Stimulated activated CD4-positive, alpha-beta T cell treated with anti-CD3 and anti-CD28 coated beads, Interleukin-1b, Interleukin-23, amount 100 ng/mL, for 24 hours (primary cell): ENCODE results near the gene WDFY4.

Experiments
- DNase-seq, 4 experiments: peaks; one replicate each; pipeline ENCODE4 v3.0.0-alpha.2; 2020; ENCODE audit warnings: low read depth in 4 of 4, low spot score in 1 of 4

The WDFY4 gene

DNA sequence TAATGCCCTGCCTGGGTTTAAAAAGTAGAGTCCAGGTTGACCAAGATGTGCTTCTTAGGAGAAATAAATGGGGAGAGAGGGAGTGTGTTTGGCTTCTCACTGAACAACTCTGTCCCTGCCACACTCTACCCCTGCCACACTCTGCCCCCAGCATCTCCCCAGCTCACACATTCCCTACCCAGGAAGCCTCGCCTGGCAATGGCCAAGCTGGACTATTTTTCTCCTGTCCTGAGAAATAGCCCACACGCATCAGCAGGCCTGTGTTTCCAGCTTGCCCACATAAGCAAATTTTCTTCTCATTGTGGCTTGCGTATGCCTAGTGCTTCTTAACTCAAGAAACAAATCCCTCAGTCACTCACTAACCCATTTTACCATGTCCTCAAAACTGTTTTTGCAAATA is 253.1 kb downstream of the WDFY4 start:
- DNase-seq, result no peak

DNA sequence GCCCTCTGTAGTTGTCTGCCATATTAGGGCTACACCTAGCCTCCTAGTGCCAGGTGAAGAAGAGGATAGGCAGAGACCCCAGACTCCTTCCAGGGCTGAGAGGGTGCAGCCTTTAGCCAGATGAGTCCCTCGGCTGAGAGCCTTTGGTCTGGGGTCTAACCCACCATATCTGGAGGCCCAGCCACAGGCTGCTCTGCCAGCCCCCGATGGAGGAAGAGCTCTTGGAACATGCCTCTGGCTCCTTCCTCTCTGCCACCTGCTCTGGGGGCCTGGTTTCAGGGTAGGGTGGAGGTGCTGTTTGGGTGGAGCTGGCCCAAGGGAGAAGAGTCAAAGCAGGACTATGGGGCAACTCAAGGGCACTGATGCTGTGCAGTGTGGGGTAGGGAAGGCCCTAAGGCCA is 253.6 kb downstream of the WDFY4 start:
- no peak for DNase-seq

DNA sequence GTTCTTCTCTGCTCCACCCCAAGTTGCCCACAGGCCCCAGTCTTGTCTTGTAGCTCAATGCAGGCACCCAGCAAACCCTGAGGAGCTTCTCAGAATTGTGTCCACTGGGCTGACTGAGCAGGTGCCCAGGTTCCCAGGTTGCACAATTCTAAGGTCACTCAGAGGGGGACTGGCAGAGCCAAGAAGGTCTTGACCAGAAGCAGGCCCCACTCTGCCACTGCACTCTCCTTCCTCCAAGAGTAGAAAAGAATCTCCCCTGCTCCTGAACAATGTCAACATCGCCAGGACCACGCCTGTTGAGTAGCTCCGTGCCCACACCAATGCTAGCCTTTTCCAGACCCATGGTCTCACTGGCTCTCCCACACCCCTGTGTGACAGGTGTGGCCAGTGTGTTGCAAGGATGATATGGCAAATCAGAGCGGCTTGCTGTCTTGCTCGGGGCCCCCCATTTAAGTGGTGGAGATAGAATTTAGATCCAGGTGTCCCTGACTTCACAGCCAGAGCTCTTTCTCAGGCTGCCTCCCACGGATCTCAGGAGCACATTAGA is 254.4 kb downstream of the WDFY4 start:
- no peak for DNase-seq

DNA sequence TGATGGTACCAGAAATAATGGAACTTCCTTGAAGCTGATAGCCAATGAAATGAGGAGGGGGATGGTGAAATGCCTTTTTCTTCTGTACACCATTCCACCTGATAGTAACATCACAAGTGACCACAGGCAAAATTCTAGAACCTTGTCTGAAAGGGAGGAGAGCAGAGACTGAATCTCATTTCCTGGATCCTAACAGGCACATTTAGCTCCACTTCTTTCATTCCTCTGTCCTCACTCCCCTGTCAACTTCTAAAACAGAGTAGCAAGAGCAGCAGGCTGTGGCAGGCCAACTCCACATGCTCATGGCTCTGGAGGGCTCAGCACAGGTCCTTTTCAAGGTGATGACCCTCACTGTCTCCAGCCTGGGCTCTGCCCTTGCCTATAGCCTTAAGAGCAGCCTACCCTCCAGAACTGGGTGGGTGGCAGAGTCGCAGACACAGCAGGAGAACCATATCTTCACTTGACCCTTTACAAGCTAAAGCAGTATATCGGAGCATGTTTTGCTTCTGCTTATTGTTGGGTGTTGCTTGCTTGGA is 255.2 kb downstream of the WDFY4 start, which contains the start of gene LRRC18:
Gene LRRC18 (minus strand): TSS at position 51 of the 536 bp plus-strand sequence. CDS start 25,685 bp downstream, outside the sequence.
- no peak for DNase-seq

DNA sequence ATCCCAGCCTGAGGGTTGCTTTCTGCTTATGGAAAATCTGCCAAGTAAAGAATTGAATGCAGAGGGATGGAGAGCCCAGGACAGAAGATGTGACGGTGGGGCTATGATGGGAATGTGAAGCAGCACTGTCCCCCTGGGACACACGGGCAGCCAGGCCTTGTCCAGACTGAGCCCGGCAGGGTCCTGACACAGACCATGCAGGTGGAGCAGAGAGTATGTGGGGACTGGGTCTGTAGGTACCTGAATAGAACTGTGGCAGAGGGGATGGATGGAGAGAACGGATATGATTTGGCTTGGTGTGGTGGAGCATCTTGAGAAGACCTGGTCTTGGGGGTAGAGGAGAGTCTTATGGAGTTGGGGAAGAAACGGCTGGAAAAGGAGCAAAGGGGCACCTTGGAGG is 255.7 kb downstream of the WDFY4 start:
- no peak for DNase-seq

DNA sequence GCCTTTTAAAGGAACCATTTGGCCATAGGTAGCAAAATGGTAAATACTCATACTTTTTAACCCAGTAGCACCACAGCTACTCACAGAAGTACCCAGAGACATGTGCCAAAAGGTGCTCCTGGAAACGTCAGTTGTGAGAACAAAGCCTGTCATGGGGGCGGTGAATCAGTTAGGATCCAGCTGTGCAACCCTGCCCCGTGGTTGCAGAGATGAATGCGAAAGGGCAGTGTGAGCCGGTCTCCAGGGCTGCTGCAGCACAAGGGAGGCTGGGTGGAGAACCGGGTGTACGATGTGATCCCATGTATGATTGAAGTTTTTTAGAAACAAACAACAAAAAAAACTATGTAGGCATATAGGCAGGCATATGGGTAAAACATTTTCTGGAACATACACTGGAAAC is 256.3 kb downstream of the WDFY4 start:
- DNase-seq, result no peak

DNA sequence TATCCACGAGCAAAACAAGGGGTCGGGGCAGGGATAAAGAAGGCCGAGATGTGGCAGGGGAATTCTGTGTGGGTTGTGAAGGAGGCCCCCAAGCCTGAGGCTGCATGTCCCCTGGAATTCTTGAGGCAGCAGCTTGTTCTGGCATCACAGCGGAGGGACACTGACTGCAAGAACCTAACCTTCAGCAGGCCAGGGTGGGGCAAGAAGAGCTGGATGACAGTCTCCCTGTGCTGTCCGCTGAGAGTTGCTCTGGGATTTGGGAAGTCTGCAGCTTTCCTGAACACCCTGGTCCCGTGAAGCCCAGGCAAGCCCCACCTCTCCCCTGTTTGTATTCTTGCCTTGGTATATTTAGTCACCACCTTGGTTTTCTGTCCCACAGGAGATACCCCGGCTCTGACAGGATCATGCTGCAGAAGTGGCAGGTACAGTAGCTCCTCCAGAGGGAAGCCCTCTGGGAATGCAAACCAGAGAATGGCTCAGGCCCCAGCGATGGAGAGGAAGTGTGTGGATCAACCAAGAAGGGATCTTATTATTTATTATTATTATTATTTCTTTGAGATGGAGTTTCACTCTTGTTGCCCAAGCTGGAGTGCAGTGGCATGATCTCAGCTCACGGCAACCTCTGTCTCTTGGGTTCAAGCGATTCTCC is 256.9 kb downstream of the WDFY4 start:
- no peak for DNase-seq

DNA sequence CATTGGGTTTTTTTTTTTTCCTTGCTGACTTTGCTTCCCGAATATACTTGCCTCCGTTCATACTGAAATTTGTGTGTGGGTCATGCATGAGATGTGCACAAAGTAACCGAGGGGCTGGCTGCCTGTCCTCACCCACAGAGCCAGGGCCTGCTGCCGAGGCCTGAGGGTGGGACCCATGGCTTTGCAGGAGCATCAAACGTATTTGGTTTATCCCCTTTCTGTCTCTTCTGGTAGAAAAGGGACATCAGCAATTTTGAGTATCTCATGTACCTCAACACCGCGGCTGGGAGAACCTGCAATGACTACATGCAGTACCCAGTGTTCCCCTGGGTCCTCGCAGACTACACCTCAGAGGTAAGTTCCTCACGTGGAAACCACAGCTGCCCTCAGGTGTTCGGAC is 258.4 kb downstream of the WDFY4 start:
- DNase-seq, result no peak

DNA sequence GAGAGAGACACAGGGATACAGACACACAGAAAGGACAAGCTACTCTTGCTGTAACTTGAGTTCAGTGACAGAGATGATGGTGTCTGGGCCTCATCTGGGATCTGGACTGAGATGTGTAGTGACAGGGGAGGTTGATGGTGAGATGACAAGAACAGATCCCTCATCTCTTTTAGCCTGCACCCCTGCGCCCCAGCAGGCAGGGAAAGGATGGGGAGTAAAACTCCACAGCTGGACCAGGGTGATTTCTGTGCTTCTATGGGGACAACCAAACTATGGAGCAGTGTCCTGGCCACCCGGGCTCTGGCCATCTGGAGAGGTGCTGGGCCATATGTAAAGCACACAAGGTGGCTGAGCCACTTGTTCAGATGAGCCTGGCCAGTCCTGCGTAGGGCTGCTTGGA is 259.5 kb downstream of the WDFY4 start:
- no peak for DNase-seq

DNA sequence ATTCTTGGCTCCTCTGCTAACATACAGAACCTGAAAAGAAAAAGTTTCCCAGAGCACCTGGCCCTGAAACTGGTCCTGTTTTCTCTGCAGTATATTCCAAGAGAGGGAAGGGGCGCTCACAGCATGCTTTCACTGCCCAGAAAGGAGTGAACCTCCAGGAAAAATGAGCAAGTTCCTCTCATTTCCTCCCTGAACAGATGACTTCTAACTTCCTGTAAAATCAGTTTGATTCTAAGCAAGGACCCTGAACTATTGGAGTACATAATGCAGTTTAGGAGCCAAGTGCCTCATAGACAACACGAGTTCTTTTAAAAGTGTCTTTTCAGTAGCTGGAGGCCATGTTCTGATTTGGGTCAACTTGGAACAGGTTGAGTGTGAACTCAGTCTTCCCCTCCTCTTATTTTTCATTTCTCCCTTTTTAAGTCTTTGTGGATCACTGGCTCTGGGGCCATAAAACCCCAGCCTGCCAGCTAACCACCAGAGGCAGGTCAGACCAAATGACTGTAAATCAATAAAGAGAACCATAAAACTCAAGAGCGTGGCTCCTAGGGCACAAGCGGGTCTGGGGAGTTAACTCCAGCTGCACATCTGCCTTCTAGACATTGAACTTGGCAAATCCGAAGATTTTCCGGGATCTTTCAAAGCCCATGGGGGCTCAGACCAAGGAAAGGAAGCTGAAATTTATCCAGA is 260.9 kb downstream of the WDFY4 start:
- DNase-seq, result no peak

DNA sequence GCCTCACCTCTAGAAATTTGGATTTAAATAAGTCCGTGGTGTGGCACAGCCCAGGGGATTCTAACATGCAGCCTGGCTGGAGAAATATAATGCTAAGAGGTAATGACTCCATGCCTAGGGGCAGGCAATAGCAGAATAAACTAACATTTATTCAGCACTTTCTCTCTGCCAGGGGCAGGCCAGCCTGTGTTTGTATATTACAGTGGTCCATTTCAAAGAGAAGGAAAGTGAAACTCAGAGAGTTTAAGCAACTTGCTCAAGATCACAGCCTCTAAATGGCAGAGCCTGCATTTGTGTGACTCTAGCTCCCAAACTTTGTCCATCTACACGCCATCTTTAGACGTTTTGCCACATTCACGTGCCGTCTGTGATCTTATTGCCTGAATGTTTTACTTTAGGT is 261.7 kb downstream of the WDFY4 start:
- no peak for DNase-seq

DNA sequence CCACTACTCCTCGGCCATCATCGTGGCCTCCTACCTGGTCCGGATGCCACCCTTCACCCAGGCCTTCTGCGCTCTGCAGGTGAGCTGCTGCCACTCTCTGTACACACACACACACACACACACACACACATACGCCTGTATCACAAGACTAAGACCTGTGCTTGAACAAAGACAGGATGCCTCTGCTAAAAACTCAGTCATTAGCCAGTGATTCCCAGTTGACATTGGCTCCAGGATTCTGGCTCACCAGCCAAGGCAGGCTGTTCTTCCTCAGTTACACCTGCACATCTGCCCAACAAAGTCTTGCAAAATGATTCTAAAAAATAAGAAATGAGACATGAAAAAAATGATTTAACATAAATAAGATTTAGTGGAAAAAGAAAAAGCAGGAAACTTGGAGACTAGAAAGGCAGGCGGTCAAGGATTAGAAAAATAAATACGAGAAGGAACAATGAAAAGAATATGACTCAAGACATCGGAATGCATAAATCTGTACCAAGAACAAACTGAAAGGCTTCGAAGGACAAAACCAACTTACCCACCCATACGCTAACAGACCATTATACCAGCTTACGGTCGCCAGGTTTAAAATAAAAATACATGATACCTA is 262.3 kb downstream of the WDFY4 start:
- DNase-seq, result no peak

DNA sequence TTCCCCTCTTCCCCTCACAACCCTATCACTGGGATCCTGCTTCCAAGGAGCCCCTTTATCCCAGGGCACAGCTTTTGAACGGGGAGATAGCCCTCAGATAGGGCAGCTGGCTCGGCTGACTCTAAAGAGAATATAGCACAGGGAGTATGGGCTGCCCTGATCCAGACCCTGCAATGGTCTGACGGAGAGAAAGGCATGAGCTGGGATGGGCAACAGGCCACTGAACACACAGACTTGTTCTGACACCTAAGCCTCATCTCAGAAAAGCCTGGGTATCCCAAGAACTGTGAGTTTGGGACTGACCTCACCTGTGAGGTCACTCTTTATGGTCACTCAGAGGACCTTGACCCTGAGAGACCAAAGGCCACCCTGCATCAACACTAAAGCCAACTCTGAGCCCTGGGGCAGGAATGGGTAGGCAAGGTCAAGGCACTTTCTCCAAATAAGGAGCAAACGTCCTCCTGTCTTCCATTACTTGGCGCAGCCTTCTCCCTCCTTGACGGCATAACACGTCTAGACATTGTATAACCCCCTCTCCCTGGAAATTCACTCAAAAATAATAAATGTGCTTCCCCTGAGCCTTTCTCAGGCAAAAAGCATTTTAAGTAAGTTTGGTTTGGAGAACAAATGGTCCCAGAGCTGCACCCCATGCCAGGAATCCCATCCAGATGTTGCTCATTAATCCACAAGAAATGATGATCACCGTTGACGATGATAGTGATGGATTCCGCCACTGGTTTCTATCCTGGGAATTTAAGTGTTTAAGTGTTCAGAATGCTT is 263.2 kb downstream of the WDFY4 start:
- no peak for DNase-seq

DNA sequence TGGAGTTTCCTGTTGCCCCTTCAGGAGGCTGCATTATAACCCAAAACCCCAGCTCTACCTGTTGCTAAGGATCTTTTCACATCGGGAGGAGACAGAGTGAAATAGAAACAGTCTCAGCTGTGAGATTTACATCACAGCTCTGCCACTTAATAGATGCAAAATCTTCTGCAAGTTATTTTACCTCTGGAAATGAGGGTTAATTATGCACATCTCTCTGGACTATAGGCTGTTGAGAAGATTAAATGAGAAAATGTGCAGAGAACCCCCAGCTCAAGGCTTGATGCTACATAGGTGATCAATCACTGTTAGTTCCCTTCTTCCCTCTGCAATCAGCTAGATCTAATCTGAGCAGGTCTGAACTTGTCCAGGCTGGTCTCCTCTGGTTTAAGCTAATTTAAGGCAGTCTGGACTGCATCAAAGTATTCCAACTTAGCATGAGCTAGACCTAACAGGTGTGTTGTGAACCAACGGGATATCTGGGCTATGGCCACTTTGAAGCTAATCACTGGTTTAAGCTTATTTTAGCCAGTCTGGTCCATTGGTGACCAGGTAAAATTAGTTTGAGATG is 263.9 kb downstream of the WDFY4 start:
- no peak for DNase-seq

DNA sequence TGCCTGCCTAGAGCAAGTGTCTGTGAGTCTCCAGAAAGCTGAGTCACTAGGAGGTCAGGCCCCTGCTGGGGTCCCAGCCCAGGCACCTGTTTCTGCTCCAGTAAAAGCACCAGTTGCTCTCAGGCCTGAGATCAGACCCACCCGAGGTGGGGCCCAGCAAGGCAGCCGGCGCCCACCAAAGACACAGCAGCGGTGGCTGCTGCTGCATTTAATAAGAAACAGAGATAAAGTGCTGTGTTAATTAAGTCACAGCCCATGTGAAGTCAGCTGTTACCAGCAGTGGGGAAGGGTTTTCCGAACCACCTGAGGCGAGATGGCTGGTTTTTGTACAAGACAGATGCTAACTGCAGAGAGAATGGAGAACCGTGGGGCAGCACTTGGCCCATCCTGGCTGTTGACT is 267.0 kb downstream of the WDFY4 start:
- no peak for DNase-seq

DNA sequence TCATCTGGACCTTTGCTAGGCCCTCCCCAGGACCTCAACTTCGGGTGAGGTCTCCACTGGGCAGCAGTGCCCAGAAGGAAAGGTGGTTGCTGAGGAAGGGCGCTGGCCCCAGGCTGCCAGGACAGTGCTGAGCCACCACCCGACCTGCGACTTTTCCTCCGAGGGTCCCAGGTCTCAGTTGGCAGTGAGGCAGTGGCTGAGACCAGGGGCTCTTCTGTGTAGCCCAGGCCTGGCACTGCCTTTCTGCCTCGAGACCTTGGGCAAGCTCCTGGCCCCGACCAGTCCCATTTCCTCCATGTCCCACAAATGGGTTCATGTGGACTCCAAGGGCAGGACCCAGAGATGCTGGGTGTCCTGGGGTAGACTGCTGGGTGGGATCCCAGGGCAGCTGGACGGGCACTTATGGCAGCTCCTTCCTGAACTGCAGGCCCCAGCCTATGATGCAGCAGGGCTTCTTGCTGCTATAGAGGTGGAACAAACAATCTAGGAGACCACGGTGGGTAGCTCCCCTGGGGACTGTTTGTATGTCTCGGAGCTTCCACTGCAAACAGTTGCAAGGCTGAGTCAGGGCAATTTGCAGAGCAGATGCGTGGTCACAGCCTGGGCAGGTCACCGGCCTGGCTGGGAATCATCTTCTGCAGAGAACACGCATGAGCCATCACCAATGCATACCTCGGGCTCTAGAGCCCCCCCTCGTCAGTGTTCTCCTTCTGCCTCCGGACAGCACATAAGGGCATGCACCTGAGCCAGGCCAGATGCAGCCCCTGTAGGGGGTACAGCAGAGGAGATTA is 272.9 kb downstream of the WDFY4 start:
- DNase-seq, result no peak

DNA sequence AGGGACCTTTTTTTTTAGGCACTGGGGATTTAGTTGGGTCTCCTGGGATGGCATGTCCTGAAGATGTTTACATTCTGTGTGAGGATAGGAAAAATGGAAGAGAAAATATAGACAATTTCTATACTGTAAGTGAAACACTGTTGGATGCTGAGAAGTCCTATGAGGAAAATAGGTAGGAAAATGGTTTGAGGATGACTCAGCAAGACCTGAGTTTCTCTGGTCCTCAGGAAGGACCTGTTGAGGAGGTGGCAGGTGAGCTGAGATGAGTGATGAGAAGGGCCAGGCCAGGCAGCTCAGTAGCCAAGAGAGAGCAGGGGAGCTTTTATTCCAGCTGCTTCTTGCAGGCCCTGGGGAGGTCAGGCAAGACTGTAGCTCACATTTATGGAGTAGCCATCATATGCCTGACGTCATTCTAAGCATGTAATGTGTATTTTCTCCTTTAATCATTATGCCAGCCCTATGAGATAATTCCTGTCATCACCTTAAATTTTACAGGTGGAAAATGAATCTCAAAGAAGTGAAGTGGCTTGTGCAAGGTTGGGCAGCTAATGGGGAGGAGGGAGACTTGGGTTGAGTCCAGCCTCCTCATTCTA is 274.0 kb downstream of the WDFY4 start:
- no peak for DNase-seq

DNA sequence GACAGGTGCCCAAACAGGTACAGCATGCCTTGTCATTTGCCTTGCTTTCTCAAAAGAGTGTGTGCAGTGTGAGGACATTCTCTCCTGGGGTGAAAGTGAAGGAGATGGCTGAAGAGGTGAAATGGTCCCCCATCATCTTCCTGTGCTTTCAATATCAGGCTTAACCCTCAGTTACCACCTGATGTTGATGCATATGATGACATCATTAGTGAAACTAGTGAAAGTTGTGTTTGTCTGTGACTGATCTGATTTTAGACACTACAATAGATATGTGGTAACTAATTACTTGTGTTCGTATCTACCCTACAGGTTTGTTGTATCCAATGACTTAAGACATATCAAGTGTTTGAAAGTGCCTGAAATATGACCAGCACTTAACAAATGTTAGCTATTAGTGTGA is 279.4 kb downstream of the WDFY4 start:
- no peak for DNase-seq

DNA sequence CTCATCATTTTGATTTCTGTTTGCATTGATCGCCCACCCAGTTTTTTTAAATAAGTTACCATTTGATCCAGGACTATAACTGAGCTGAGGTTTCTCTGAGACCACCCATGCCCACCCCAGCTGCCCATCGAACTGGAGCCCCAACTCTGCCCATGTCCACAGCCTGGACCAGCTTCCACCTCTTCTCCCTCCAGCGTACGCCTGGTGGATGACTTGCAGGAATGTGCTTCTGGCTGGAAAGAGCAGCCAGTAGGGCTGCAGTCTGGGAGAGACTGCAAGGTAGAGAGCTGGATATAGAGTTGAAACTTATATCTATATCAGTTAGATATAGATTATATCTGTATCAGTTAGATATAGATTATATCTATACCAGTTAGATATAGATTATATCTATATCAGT is 280.8 kb downstream of the WDFY4 start:
- DNase-seq, result no peak

DNA sequence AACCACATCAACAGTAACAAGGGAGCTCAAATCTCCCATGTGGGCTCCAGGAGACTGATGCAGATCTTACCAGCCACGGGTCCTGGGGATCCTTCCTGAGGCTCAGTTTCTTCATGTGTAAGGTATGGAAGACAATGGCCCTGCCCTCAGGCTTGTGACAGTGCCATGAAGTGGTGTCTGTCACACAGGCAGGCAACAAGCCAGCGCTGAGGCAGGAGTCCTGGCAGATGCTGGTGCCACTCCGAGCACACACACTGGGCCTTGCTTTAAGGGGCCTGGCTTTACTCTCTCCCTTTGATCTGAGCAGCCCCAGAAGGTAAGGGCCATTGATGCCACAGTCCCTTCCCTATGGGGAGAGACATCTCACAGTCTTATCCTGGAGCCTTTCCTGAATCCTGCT is 283.4 kb downstream of the WDFY4 start:
- no peak for DNase-seq
